Colonic mucosa (tissue), 4 donors: ENCODE results near the gene PPP1R3D. TPM values are rescaled to one million over a fixed set of nuclear protein-coding genes. Genes with fewer than 3 reads are reported as not detected.
A peak's percentile ranks its signal among the peaks of the same experiment; 100 is the strongest.

Experiments
- DNase-seq: peaks from one replicate; pipeline ENCODE4 v3.0.0-alpha.2; 2020
- H3K27ac ChIP-seq: fragments of 200-600 bp; one replicate; pipeline ENCODE4 v1.8.0; 2021
- H3K27me3 ChIP-seq: fragments of 200-600 bp; one replicate; pipeline ENCODE4 v1.8.0; 2021
- H3K36me3 ChIP-seq: fragments of 200-600 bp; one replicate; pipeline ENCODE4 v1.8.0; 2021
- H3K4me1 ChIP-seq: fragments of 200-600 bp; one replicate; pipeline ENCODE4 v1.8.0; 2021; ENCODE audit warnings: mild to moderate bottlenecking
- H3K4me3 ChIP-seq: fragments of 200-600 bp; one replicate; pipeline ENCODE4 v1.8.0; 2021
- H3K9ac ChIP-seq, 2 donors: one replicate each; pipeline ENCODE4 v1.7.0; 2013; ENCODE audit warnings: control low read depth in 2 of 2, low read depth in 2 of 2, low read length in 2 of 2
- H3K9me3 ChIP-seq: fragments of 200-600 bp; one replicate; pipeline ENCODE4 v1.8.0; 2021
- intact Hi-C: fragments of 100-400 bp; cut with DNase I; formaldehyde crosslinking; loops from one replicate; pipeline ENCODE4 v1.14.1; 2022
- total RNA-seq, 2 donors: library from RNA; stranded (reverse); fragmentation: NEBNext Ultra II Directional in 1 of 2; extraction: Animal tissue kit (Norgen Biotek cat#: 25700) in 1 of 2; gene quantifications; one replicate each; pipeline ENCODE4 v1.2.1, GENCODE V29; 2021
- TF ChIP-seq, protein P1 (sequence below): fragments of 200-600 bp; IDR thresholded peaks from one replicate; pipeline ENCODE4 v1.8.0; 2022; ENCODE audit warnings: antibody characterized with exemption, mild to moderate bottlenecking
- donor health status: healthy.
- donor health status: DM: no; HTN: no; CAD: no.
- donor health status: DM: no; HTN: no; CAD: no.

PPP1R3D gene
- total RNA-seq, 2 donors from 2014 or later, result 6.3 to 9.2 TPM

DNA sequence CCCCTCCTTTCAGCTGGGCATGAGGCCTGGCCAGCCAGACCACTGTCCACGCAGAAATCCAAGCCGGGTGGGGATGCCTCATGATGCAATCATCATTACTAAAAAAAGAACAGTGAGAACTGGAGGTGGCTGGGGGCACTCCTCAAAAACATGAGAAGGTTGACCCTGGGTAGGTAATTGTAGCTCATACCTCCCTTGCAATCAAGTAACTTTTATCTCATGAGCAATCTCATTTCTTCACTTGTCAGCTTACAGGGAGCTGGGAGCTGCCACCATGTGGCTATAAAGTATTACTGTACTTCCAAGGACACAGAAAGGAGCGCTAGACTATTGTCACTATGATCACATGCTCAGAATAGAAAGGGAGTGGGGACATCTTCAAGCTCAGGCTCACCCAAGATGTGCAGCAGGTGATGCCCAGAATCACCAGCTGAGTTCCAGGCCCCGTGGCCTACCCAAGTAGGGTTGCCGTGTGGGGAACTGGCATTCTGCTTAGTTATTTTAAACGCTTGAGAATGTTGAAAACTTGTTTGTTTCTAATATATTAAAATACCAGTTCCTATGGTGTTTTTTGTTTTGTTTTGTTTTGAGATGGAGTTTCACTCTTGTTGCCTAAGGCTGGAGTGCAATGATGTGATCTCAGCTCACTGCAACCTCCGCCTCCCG, 15.2 kb upstream of the PPP1R3D start:
- H3K9me3 ChIP-seq, result no peaks in the 10 kb centered on the region
- H3K36me3 ChIP-seq, result no peaks in the 10 kb centered on the region
- TF ChIP-seq, protein P1, sequence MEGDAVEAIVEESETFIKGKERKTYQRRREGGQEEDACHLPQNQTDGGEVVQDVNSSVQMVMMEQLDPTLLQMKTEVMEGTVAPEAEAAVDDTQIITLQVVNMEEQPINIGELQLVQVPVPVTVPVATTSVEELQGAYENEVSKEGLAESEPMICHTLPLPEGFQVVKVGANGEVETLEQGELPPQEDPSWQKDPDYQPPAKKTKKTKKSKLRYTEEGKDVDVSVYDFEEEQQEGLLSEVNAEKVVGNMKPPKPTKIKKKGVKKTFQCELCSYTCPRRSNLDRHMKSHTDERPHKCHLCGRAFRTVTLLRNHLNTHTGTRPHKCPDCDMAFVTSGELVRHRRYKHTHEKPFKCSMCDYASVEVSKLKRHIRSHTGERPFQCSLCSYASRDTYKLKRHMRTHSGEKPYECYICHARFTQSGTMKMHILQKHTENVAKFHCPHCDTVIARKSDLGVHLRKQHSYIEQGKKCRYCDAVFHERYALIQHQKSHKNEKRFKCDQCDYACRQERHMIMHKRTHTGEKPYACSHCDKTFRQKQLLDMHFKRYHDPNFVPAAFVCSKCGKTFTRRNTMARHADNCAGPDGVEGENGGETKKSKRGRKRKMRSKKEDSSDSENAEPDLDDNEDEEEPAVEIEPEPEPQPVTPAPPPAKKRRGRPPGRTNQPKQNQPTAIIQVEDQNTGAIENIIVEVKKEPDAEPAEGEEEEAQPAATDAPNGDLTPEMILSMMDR, result no peak
- peaks cover 3% of the 10 kb centered on the region for H3K4me1 ChIP-seq
- intact Hi-C loops, result no loop called here
- DNase-seq, result no peak
- no peak overlapping the region for H3K27ac ChIP-seq
- no peak overlapping the region for H3K9ac ChIP-seq
- no peak overlapping the region for H3K4me3 ChIP-seq
- no peaks in the 10 kb centered on the region for H3K27me3 ChIP-seq

DNA sequence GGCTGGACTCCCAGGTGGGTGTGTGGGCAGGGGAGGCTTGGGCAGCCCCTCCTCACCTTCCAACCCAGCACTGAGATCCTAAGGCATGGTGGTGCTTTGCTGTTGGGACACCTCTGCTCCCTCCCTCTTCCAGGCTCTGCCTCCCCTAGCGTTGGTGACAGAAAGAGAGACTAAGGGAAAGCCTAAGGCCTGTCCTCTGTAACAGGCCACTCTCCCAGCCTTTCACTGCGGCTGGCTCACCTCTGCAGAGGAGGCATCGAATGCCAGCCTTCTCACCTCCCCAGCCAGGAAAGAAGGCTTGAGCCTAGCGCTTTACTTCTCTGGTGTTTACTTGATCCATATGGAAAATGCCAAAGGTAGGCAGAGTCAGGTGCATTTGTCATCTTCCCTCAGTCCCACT, 14.6 kb upstream of the PPP1R3D start:
- Histone ChIP-seq H3K9me3 (no peaks in the 10 kb centered on the region), H3K27me3 (no peaks in the 10 kb centered on the region), H3K36me3 (no peaks in the 10 kb centered on the region), H3K4me1 (peaks cover 3% of the 10 kb centered on the region), H3K4me3 (no peak overlapping the region), H3K9ac (no peak overlapping the region), H3K27ac (no peak overlapping the region)
- intact Hi-C loops, result loop anchor here (5.0 kb wide), 1 partner anchor 98 kb away; no protein-coding TSS in a partner anchor
- DNase-seq, result no peak
- TF ChIP-seq, protein P1, result no peak

DNA sequence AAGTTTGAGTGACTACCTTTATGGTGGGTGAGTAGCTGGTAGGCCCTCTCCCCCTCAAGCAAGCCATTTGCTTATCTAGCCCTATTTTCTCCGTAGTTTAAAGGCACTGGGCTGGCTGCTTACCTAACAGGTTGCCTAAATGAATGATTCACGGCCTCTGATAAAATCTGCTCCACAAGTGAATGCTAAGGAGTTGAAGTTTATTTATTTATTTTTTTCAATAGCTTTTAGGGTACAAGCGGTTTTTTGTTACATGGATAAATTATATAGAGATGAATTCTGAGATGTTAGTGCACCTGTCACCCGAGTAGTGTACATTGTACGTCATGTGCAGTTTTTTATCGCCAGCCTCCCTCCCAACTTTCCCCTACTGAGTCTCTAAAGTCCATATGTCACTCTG, 9.8 kb upstream of the PPP1R3D start:
- intact Hi-C loops, result loop anchor here (5.0 kb wide), 1 partner anchor 102 kb away; no protein-coding TSS in a partner anchor

DNA sequence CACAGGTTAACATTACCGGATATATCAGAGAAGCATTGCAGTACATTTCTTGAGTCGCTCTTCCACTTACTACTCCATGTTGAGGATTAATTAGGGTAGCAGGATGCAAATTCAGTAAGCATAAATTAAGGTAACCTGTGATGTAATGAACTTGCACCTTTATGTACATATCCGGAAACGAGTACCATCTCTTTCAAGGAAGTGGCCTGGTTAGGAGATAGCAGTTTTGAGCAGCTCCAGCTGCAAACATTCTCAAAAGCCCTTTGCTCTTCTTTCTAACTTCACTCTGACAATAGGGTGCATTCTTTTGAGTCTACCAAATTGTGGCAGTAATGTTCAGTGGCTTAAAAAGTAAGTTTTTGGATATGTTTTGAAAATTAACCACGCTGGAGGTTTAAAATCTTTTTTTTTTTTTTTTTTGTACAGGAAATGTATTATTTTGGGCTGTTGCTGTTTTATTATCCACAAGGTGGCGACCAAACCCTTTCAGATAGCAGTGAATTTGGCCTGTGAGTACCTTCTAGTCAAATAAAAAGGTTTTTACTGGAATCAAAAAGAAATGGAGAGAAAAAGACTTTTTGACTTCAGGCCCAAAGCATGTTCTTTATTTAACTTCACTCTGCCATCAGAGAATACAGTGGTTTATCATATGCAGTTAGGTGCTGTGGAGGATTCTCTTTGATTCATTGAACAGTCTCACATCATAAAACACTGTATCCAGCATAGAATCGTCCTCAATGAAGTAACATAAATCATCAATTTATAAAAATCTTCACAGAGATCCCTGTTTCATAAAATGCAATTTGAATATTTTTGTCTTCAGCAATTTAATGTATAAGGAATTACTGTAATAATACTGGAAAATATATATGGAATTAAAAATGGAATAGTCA, 9.0 kb upstream of the PPP1R3D start:
- H3K36me3 ChIP-seq, result no peaks in the 10 kb centered on the region
- no peaks in the 10 kb centered on the region for H3K9me3 ChIP-seq
- H3K4me3 ChIP-seq, result no peak overlapping the region
- DNase-seq, result no peak
- H3K27ac ChIP-seq, result no peak overlapping the region
- no peaks in the 10 kb centered on the region for H3K4me1 ChIP-seq
- TF ChIP-seq, protein P1, result peak; percentile 58
- H3K9ac ChIP-seq, result no peak overlapping the region
- intact Hi-C loops, result no loop called here
- no peaks in the 10 kb centered on the region for H3K27me3 ChIP-seq

More for the DNA sequence above, 9.8 kb upstream of the PPP1R3D start:
- Histone ChIP-seq H3K4me3 (no peak overlapping the region), H3K27ac (no peak overlapping the region), H3K9ac (no peak overlapping the region), H3K4me1 (no peaks in the 10 kb centered on the region), H3K36me3 (no peaks in the 10 kb centered on the region), H3K9me3 (no peaks in the 10 kb centered on the region), H3K27me3 (no peaks in the 10 kb centered on the region)
- DNase-seq, result no peak
- TF ChIP-seq, protein P1, result no peak

DNA sequence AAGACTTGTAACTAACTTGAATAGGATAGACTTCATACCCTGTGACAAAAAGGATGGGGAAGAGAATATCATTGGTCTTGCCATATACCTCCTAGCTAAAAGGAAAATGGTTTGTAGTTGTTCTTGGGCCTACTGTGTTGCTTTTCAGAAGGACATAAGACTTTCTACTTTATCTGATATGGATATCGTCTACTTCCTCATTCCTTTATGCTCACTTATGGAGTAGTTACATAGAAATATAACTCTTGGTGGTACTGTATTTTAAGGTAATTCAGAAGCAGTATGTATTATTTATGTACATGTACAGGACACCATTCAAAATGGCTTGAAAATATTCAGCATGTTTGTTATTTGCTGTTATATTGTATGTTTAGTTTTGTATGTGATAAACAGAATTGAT, 8.1 kb upstream of the PPP1R3D start:
- Histone ChIP-seq H3K9ac (no peak overlapping the region), H3K27me3 (no peaks in the 10 kb centered on the region), H3K4me1 (no peaks in the 10 kb centered on the region), H3K4me3 (no peak overlapping the region), H3K27ac (no peak overlapping the region), H3K36me3 (no peaks in the 10 kb centered on the region), H3K9me3 (no peaks in the 10 kb centered on the region)
- DNase-seq, result no peak
- TF ChIP-seq, protein P1, result no peak
- intact Hi-C loops, result no loop called here
